ENCODE data around the gene NUDT11. TPM values are rescaled to one million over a fixed set of nuclear protein-coding genes. Genes with fewer than 3 reads are reported as not detected.
A peak's percentile ranks its signal among the peaks of the same experiment; 100 is the strongest.

NUDT11 gene
- total and polyA plus RNA-seq, 9 of the 15 experiments (the other 6 are each of a cell fraction or from before 2014, with no cell fraction given), result 0.01 to 0.19 (median 0.08) TPM; not detected in 3

DNA sequence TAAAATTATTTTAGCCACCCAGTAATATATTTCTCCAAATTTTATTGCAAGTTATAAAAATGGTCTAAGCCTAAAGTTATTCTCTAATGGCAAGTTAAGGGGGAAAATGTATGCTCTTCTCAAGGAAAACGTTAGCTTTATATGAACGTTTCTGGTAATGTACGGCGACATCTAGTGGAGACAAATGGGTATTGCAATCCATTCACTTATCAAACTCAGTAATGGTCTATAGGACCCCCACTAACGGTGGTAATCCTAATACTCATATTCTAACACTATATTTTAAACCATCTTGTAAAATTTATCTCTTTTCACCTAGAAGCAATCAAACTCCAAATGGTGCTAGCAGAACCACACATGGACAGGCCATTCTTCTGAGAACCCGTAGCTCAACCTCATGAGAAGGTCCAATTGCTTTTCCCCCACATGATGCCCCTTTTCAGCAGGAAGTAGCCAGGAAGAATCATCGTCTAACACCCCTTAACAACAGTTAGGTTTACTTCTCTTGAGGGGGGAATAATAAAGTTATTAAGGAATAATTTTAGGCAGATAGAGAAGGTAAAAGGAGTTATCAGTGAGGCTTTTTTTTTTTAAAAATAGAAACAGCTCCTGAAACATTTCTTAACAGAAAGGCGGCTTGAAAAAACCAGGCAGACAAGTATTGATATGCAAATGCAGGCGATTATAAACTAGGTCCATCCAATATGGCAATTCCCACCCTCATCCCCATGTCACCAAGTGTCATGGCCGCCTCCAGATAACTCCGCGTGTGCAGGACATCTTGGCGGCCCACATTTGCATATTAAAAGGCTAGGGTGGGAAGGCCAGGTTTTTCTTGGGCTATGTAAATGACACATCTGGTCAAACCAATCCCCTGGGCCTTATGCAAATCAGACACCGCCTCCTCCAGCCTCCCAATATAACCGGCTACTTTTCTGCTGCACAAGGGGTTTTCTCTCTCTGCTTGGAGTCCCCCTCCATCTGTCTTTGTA lies 35.0 kb downstream of the NUDT11 start (continued):
- TF ChIP-seq, protein P1, sequence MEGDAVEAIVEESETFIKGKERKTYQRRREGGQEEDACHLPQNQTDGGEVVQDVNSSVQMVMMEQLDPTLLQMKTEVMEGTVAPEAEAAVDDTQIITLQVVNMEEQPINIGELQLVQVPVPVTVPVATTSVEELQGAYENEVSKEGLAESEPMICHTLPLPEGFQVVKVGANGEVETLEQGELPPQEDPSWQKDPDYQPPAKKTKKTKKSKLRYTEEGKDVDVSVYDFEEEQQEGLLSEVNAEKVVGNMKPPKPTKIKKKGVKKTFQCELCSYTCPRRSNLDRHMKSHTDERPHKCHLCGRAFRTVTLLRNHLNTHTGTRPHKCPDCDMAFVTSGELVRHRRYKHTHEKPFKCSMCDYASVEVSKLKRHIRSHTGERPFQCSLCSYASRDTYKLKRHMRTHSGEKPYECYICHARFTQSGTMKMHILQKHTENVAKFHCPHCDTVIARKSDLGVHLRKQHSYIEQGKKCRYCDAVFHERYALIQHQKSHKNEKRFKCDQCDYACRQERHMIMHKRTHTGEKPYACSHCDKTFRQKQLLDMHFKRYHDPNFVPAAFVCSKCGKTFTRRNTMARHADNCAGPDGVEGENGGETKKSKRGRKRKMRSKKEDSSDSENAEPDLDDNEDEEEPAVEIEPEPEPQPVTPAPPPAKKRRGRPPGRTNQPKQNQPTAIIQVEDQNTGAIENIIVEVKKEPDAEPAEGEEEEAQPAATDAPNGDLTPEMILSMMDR (IDR thresholded peaks at IDR 0.05 in 2 of 3, conservative IDR thresholded peaks at IDR 0.05 in 1 of 3; ENCODE audit: insufficient read depth in 2 of 3, low read depth in 1 of 3, low read length in 3 of 3), result peak; percentile 46 to 54 (median 50); a peak in 5 of 6 replicates
- no peak for TF ChIP-seq MYNN (IDR thresholded peaks at IDR 0.05)
- TF ChIP-seq MYNN (CRISPR knock-in tag; IDR thresholded peaks at IDR 0.05), result no peak

DNA sequence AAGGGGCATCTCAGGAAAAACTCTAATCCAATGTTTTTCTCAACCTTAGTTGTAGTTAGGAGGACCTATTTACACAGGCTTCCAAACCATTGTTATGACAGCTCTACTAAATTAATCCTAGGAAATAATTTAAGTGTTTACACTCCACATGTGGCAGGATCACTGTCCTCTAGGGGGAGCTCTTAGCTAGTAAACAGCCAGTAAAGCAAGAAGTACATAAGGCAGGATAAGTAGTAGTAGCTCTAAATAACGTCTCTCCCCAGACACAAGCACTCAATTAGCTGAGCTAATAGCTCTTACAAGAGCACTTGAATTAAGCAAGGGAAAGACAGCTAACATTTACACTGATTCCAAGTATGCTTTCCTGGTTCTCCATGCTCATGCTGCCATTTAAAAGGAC lies 37.3 kb downstream of the NUDT11 start:
- Histone ChIP-seq H3K27me3 (ENCODE audit: control insufficient read depth in 2 of 2, insufficient read depth in 2 of 2, low read length in 2 of 2) (no peaks in the 10 kb centered on the region), H3K79me2 (ENCODE audit: control insufficient read depth, insufficient read depth, low read length) (no peaks in the 10 kb centered on the region), H3K9ac (ENCODE audit: insufficient read depth in 1 of 2, low read depth in 2 of 2, low read length in 2 of 2) (no peak overlapping the region), H3K9me1 (ENCODE audit: control insufficient read depth, insufficient read depth, low read length) (no peaks in the 10 kb centered on the region), H4K20me1 (replicated peaks; ENCODE audit: control insufficient read depth, insufficient read depth, low read length) (no peaks in the 10 kb centered on the region), H3K9me3 (replicated peaks; ENCODE audit: control insufficient read depth, insufficient read depth, low read depth, low read length) (no peaks in the 10 kb centered on the region; the same call in 1 of the 2 replicates), H3K36me3 (ENCODE audit: control insufficient read depth, insufficient read depth, low read length) (no peaks in the 10 kb centered on the region), H3K4me2 (ENCODE audit: insufficient read depth, low read length) (no peak overlapping the region), H3K27ac (ENCODE audit: extremely low read depth, low read depth, low read length) (no peak overlapping the region), H2AFZ (ENCODE audit: low read depth, low read length) (no peak overlapping the region), H3K4me1 (replicated peaks in 1 of 2; ENCODE audit: control insufficient read depth in 2 of 2, insufficient read depth in 2 of 2, low read length in 2 of 2) (no peaks in the 10 kb centered on the region), H3K4me3 (no peak overlapping the region)
- POLR2A ChIA-PET, result no interaction called here
- BruUV-seq (replicated peaks), result no TSS peak
- CTCF ChIA-PET (ENCODE audit: low intra/inter-chr PET ratio), result no interaction called here
- in situ Hi-C loops (cut with MboI) (loop anchor here (25.0 kb wide), 1 partner anchor 772 kb away; no protein-coding TSS in a partner anchor), intact Hi-C loops (cut with micrococcal nuclease) (loop anchor here (5.0 kb wide), 1 partner anchor 312 kb away; no protein-coding TSS in a partner anchor)
- no peak for ATAC-seq
- 0% methylated on average over 1 of the region's 1 CpG for WGBS (ENCODE audit: insufficient coverage, low coverage, missing lambda C conversion rate)
- FAIRE-seq, result no peak
- peak in 2 of 4 experiments; percentile 5 to 54 for DNase-seq (ENCODE audit: extremely low read depth in 1 of 4, low spot score in 3 of 4)
- TF ChIP-seq HDAC8 (tag; IDR thresholded peaks at IDR 0.05) (no peak), NBN (IDR thresholded peaks at IDR 0.05; ENCODE audit: low read depth) (no peak), ZFP30 (CRISPR knock-in tag; IDR thresholded peaks at IDR 0.05; ENCODE audit: borderline replicate concordance) (no peak), TAF7 (tag; IDR thresholded peaks at IDR 0.05) (no peak), PPARD (CRISPR knock-in tag; IDR thresholded peaks at IDR 0.05) (no peak), ZFPM2 (CRISPR knock-in tag; IDR thresholded peaks at IDR 0.05) (no peak), RBM25 (IDR thresholded peaks at IDR 0.05; ENCODE audit: low read depth, low read length, severe bottlenecking) (peak; percentile 95), TGIF2 (CRISPR knock-in tag; IDR thresholded peaks at IDR 0.05) (no peak), CREB5 (CRISPR knock-in tag; IDR thresholded peaks at IDR 0.05) (no peak), POU5F1 (IDR thresholded peaks at IDR 0.05; ENCODE audit: borderline replicate concordance, low read depth, low read length, partially characterized antibody) (no peak), BCOR (IDR thresholded peaks at IDR 0.05) (peak; percentile 62; the same call in 1 of the 2 replicates)
- TF ChIP-seq, protein P2, sequence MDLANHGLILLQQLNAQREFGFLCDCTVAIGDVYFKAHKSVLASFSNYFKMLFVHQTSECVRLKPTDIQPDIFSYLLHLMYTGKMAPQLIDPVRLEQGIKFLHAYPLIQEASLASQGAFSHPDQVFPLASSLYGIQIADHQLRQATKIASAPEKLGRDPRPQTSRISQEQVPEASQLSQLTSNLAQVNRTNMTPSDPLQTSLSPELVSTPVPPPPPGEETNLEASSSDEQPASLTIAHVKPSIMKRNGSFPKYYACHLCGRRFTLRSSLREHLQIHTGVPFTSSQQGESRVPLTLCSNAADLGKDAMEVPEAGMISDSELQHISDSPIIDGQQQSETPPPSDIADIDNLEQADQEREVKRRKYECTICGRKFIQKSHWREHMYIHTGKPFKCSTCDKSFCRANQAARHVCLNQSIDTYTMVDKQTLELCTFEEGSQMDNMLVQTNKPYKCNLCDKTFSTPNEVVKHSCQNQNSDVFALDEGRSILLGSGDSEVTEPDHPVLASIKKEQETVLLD (IDR thresholded peaks at IDR 0.05), result no peak
